ENCODE results near the gene FHAD1.

DNA sequence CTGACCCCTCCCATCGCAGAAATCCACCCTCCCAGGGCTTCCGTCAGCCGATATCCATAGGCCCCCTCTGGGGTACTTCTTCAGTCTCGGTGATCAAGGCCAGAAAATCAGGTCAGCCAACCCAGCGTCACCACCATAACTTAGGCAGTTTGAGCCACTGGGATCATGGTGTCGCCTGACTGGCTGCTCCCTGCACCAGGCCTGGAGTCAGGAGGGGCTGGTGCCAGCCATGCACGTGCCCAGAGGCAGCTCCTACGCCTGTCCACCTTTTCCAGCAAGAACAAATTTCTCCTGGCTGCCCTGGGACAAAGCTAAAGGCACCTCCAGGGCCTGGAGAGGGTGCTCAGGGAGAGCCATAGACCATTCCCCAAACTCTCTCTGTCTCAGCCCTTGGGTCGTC lies 186.4 kb downstream of the FHAD1 start:
- TF ChIP-seq, protein P1, sequence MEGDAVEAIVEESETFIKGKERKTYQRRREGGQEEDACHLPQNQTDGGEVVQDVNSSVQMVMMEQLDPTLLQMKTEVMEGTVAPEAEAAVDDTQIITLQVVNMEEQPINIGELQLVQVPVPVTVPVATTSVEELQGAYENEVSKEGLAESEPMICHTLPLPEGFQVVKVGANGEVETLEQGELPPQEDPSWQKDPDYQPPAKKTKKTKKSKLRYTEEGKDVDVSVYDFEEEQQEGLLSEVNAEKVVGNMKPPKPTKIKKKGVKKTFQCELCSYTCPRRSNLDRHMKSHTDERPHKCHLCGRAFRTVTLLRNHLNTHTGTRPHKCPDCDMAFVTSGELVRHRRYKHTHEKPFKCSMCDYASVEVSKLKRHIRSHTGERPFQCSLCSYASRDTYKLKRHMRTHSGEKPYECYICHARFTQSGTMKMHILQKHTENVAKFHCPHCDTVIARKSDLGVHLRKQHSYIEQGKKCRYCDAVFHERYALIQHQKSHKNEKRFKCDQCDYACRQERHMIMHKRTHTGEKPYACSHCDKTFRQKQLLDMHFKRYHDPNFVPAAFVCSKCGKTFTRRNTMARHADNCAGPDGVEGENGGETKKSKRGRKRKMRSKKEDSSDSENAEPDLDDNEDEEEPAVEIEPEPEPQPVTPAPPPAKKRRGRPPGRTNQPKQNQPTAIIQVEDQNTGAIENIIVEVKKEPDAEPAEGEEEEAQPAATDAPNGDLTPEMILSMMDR (IDR thresholded peaks at IDR 0.05), result no peak
- TF ChIP-seq EP300 (IDR thresholded peaks at IDR 0.05) (no peak), POLR2AphosphoS5 (IDR thresholded peaks at IDR 0.05) (no peak), POLR2A (IDR thresholded peaks at IDR 0.05) (no peak)
